22Rv1 (cell line): ENCODE results near the gene TXNDC11.

Experiments
- CTCF ChIP-seq: fragments of 450-650 bp; IDR thresholded peaks from 2 replicates; pipeline ENCODE4 v1.5.1; 2017; ENCODE audit warnings: mild to moderate bottlenecking
- ZFX ChIP-seq: fragments of 450-650 bp; IDR thresholded peaks from 2 replicates; pipeline ENCODE4 v1.6.1; 2017; ENCODE audit warnings: antibody characterized with exemption, borderline replicate concordance

- TF ChIP-seq CTCF (no peak), ZFX (no peak)
Observed at GRCh38 chr16:11715246-11715947, 27.3 kb downstream of the TXNDC11 start.
